Vagina (tissue), 2 donors: ENCODE data around the gene ACAP3. TPM values are rescaled to one million over a fixed set of nuclear protein-coding genes. Genes with fewer than 3 reads are reported as not detected.

ENCODE experiments used
- DNase-seq, 2 donors: peaks; one replicate each; pipeline ENCODE4 v3.0.0-alpha.2; 2017; ENCODE audit errors: extremely low spot score in 2 of 2
- H3K27ac ChIP-seq: fragments of 200-600 bp; sonication (generic); one replicate; pipeline ENCODE4 v1.5.1; 2019
- H3K27me3 ChIP-seq: fragments of 200-600 bp; sonication (generic); one replicate; pipeline ENCODE4 v1.5.1; 2019
- H3K36me3 ChIP-seq, 2 donors: fragments of 200-600 bp; sonication (generic); one replicate each; pipeline ENCODE4 v1.5.1; 2017 to 2019
- H3K4me1 ChIP-seq: fragments of 200-600 bp; sonication (generic); one replicate; pipeline ENCODE4 v1.5.1; 2019
- H3K4me3 ChIP-seq, 2 donors: fragments of 200-600 bp; sonication (generic); 1 replicate in 1 of 2; 2 replicates in 1 of 2; pipeline ENCODE4 v1.5.1; 2016 to 2019
- H3K9me3 ChIP-seq: fragments of 200-600 bp; sonication (generic); one replicate; pipeline ENCODE4 v1.5.1; 2019
- CTCF ChIP-seq, 3 experiments: fragments of 450-650 bp in 2 of 3; fragments of 200-600 bp in 1 of 3; sonication (generic) in 1 of 3; IDR thresholded peaks; one replicate each; pipeline ENCODE4 v1.5.1; 2017 to 2019; ENCODE audit warnings: antibody characterized with exemption in 3 of 3, mild to moderate bottlenecking in 2 of 3, moderate library complexity in 2 of 3
- POLR2A ChIP-seq, 2 donors: fragments of 450-650 bp; IDR thresholded peaks; one replicate each; pipeline ENCODE4 v1.6.1; 2017; ENCODE audit warnings: antibody characterized with exemption in 2 of 2, mild to moderate bottlenecking in 2 of 2, moderate library complexity in 2 of 2
- POLR2AphosphoS5 ChIP-seq, 2 donors: sonication (generic); formaldehyde crosslinking; IDR thresholded peaks; one replicate each; pipeline ENCODE4 v1.9.0; 2017; ENCODE audit warnings: antibody characterized with exemption in 2 of 2, mild to moderate bottlenecking in 2 of 2, low read depth in 1 of 2; ENCODE audit not compliant: insufficient read depth in 1 of 2
- intact Hi-C: fragments of 100-400 bp; cut with DNase I; formaldehyde crosslinking; loops from one replicate; pipeline ENCODE4 v1.15.1; 2023
- total RNA-seq: library from RNA; depleted of rRNA; stranded (reverse); fragments of >200 nt; gene quantifications from one replicate; pipeline ENCODE4 v1.2.3, GENCODE V29; 2016

ACAP3 gene
- total RNA-seq, 1 donor from 2014 or later = 68.5 TPM

DNA sequence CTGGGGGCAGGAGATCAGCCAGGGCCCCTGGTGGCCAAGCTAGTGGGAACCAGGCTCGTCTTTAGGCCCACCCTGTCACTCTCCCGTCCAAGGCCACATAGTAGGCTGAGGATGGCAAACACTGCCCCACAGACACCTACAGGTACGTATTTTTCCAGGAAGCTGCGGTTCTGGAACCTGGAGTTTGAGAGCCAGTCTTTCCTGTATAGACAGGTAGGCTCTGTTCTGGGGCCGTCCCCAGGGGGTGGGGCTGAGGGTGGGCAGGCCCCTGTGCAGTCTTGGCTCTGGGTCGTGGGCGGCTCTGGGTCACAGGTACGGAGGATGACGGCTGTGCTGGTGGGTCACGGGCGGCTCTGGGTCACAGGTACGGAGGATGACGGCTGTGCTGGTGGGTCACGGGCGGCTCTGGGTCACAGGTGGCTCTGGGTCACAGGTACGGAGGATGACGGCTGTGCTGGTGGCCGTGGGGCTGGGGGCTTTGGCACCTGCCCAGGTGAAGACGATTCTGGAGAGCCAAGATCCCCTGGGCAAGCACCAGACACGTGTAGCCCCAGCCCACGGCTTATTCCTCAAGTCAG is 2.8 kb upstream of the ACAP3 start:
- TF ChIP-seq CTCF (IDR thresholded peaks at IDR 0.05) = no peak
- no peak for TF ChIP-seq POLR2AphosphoS5 (IDR thresholded peaks at IDR 0.05; ENCODE audit: insufficient read depth in 1 of 2, low read depth in 1 of 2)
- no peak for TF ChIP-seq POLR2A (IDR thresholded peaks at IDR 0.05)
- Histone ChIP-seq H3K27ac (peak overlapping the region; percentile 93), H3K9me3 (no peaks in the 10 kb centered on the region), H3K4me1 (peaks cover 38% of the 10 kb centered on the region), H3K36me3 (peaks cover 0 to 42% of the 10 kb centered on the region in 2 donors), H3K27me3 (no peaks in the 10 kb centered on the region), H3K4me3 (peak overlapping the region in 1 of 2 donors; percentile 97)
- no peak for DNase-seq
- intact Hi-C loops = no loop called here

GRCh38 chr1:1310109-1310385 is 2.3 kb upstream of the ACAP3 start:
- intact Hi-C loops = no loop called here
- Histone ChIP-seq H3K36me3 (peaks cover 0 to 41% of the 10 kb centered on the region in 2 donors), H3K9me3 (no peaks in the 10 kb centered on the region)

GRCh38 chr1:1309251-1310108 is 1.8 kb upstream of the ACAP3 start:
- Histone ChIP-seq H3K4me1 (peaks cover 48% of the 10 kb centered on the region), H3K9me3 (no peaks in the 10 kb centered on the region), H3K36me3 (peaks cover 0 to 35% of the 10 kb centered on the region in 2 donors), H3K27me3 (no peaks in the 10 kb centered on the region), H3K27ac (peak overlapping the region; percentile 93), H3K4me3 (peak overlapping the region; percentile 95 to 97)
- intact Hi-C loops = loop anchor here (5.0 kb wide), 1 partner anchor 38 kb away; the partner anchor contains the start of gene DVL1
- TF ChIP-seq POLR2AphosphoS5 (IDR thresholded peaks at IDR 0.05; ENCODE audit: insufficient read depth in 1 of 2, low read depth in 1 of 2) (peak in 1 of 2 donors; percentile 39), POLR2A (IDR thresholded peaks at IDR 0.05) (no peak)
- no peak for DNase-seq

More at GRCh38 chr1:1310109-1310385, 2.3 kb upstream of the ACAP3 start:
- no peak for TF ChIP-seq POLR2A (IDR thresholded peaks at IDR 0.05)
- TF ChIP-seq POLR2AphosphoS5 (IDR thresholded peaks at IDR 0.05; ENCODE audit: insufficient read depth in 1 of 2, low read depth in 1 of 2) = no peak
- no peak for TF ChIP-seq CTCF (IDR thresholded peaks at IDR 0.05)
- DNase-seq = no peak
- H3K27me3 ChIP-seq = no peaks in the 10 kb centered on the region
- H3K4me3 ChIP-seq = peak overlapping the region in 1 of 2 donors; percentile 97
- H3K27ac ChIP-seq = peak overlapping the region; percentile 93
- H3K4me1 ChIP-seq = peaks cover 43% of the 10 kb centered on the region

DNA sequence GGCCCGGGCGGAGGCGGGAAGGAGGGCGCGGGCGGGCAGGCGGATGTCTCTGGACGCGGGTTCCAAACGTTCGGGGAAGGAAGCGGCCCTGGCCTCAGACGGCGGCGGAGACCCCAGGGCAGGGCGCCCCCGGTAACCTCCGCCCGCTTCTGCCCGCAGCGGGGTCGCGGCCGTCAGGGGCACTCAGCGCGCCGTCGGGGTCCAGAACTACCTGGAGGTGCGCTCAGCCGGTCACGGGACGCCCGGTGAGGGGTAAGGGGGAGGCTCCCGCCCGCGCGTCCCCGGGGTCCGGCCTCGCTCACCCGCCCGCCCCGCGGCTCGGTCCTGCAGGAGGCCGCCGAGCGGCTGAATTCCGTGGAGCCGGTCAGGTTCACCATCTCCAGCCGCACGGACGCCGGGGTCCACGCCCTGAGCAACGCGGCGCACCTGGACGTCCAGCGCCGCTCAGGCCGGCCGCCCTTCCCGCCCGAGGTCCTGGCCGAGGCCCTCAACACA is 1.1 kb upstream of the ACAP3 start:
- DNase-seq = no peak
- Histone ChIP-seq H3K36me3 (peaks cover 0 to 29% of the 10 kb centered on the region in 2 donors), H3K27me3 (no peaks in the 10 kb centered on the region), H3K9me3 (no peaks in the 10 kb centered on the region), H3K27ac (peak overlapping the region; percentile 93), H3K4me1 (peaks cover 55% of the 10 kb centered on the region), H3K4me3 (peak overlapping the region; percentile 95 to 97)
- no peak for TF ChIP-seq POLR2AphosphoS5 (IDR thresholded peaks at IDR 0.05; ENCODE audit: insufficient read depth in 1 of 2, low read depth in 1 of 2)
- TF ChIP-seq POLR2A (IDR thresholded peaks at IDR 0.05) = no peak
- TF ChIP-seq CTCF (IDR thresholded peaks at IDR 0.05) = no peak
- intact Hi-C loops = loop anchor here (5.0 kb wide), 1 partner anchor 38 kb away; the partner anchor contains the start of gene DVL1

- Histone ChIP-seq H3K4me1 (peaks cover 69% of the 10 kb centered on the region), H3K27me3 (no peaks in the 10 kb centered on the region), H3K36me3 (peaks cover 0 to 14% of the 10 kb centered on the region in 2 donors), H3K27ac (peak overlapping the region; percentile 93), H3K4me3 (peak overlapping the region; percentile 95 to 97), H3K9me3 (no peaks in the 10 kb centered on the region)
- no peak for TF ChIP-seq CTCF (IDR thresholded peaks at IDR 0.05)
- TF ChIP-seq POLR2AphosphoS5 (IDR thresholded peaks at IDR 0.05; ENCODE audit: insufficient read depth in 1 of 2, low read depth in 1 of 2) = no peak
- no peak for TF ChIP-seq POLR2A (IDR thresholded peaks at IDR 0.05)
- intact Hi-C loops = loop anchor here (5.0 kb wide), 1 partner anchor 40 kb away; the partner anchor contains the start of gene DVL1
- no peak for DNase-seq
These were observed 338 bp downstream of the ACAP3 start for GRCh38 chr1:1307261-1307922.
